Middle frontal gyrus (tissue), 1 donor: ENCODE measurements around the gene RPH3AL.
A peak's percentile ranks its signal among the peaks of the same experiment; 100 is the strongest.

Experiments used
- DNase-seq: peaks from one replicate; pipeline ENCODE4 v3.0.0-alpha.2; 2015; ENCODE audit warnings: low spot score; ENCODE audit errors: extremely low spot score

The RPH3AL gene

DNA sequence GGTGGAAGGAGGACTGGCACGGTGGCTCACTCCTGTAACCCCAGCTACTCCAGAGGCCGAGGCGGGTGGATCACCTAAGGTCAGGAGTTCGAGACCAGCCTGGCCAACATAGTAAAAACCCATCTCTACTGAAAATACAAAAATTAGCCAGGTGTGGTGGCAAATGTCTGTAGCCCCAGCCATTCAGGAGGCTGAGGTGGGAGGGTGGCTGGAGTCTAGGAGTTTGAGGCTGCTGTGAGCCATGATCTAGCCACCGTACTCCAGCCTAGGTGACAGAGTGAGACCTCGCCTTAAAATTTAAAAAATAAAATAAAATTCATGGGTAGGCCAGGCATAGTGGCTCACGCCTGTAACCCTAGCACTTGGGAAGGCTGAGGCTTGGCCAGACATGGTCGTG, 1.2 kb upstream of the RPH3AL start:
- DNase-seq, result no peak

DNA sequence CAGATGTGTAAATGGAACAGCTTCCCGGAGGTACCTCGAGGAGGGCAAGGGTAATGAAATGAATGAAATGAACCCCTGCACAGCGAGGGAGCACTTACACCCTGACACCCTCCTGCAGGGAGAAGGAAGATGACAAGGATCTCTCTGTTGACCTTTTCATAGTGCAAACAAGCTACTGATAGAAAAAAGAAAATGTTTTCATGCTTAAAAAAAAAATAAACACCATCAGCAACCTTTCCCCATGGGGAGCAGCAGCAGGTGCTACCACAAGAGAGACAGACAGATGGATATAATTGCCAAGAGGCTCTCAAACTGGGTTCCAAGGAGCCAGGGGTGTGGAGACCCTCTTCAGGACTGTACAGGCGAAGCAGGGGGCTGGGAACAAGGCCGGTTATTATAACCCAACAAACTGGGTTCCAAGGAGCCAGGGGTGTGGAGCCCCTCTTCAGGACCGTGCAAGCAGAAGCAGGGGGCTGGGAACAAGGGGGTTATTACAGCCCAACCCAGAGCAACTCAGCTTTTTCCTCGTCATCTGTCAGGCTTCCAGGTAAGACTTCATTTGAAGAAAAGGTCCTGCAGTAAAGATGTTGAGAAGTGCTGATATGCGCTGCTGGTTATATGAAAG, 718 bp upstream of the RPH3AL start:
- DNase-seq, result no peak

GRCh38 chr17:351875-352420, 659 bp downstream of the RPH3AL start:
- DNase-seq, result no peak

DNA sequence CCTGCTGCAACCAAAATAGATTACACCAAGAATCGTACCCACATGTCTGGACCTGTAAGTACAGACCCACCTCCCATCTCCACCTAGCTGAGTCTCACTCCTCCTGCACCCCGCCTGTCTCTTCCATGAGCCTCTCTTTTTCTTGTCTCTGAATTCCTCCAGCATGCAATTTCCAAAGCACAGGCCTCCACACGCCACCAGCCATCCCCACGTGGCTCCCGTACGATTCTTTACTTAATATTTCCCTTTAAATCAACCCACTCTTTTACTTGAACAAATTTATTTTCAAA, 1.2 kb downstream of the RPH3AL start:
- no peak for DNase-seq

- DNase-seq, result no peak
Observed at GRCh38 chr17:350706-351448, 1.7 kb downstream of the RPH3AL start.

- DNase-seq, result no peak
Observed at GRCh38 chr17:349666-350065, 2.9 kb downstream of the RPH3AL start.

DNA sequence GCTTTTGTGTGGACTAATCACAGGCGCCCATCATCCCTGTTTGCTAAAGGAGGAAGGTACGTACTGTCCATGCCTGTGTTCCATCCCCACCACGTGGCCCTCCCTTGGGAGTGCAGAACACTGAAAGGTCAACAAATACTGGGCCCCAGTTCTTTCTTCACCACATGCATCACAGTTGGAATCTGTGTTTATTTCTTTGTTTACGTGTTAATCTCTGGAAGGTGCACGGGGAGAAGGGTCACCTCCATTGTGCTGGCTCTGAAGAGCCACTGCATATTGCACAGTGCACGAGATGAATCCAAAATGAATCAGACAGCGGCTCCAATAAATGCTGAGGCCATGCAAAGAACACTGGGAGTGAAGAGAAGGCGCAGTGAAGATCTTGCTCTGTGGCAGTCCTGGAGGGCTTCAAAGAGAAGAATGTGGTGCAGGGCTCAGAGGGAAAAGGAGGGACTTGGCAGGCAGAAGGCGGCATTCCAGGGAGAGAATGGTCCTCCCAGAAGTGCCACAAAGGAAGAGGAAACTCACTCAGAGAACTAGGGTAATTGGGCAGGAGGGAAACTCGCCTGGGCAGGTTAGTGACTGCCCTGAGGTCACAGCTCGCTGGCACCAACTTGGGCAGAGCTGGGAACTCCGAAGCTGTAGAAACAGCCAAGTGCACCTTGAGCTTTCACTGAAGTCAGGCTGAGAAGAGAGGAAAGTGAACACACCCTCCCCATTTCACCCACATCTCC, 3.7 kb downstream of the RPH3AL start:
- no peak for DNase-seq

GRCh38 chr17:348012-348411, 4.6 kb downstream of the RPH3AL start:
- no peak for DNase-seq

DNA sequence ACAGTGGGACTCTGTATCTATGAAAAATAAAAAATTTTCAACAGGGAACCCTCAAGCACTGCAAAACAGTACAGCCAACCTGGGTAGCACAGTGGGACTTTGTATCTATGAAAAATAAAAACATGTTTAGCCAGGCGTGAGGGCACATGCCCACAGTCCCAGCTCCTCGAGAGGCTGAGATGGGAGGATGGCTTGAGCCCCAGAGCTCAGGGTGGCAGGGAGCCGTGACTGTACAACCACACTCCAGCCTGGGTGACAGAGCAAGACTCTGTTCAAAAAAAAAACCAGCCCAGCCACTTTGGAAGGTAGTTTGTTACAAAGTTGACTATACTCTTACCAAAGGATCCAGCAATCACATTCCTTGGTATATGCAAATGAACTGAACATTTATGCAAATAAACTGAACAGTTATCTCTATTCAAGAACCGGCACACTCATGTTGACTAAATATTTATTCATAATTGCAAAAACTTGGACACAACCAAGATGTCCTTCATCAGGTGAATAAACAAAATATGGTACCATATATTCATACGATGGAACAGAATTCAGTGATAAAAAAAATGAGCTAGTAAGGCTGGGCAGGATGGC, 5.2 kb downstream of the RPH3AL start:
- no peak for DNase-seq

- no peak for DNase-seq
Observed at GRCh38 chr17:345992-346785, 6.4 kb downstream of the RPH3AL start.

DNA sequence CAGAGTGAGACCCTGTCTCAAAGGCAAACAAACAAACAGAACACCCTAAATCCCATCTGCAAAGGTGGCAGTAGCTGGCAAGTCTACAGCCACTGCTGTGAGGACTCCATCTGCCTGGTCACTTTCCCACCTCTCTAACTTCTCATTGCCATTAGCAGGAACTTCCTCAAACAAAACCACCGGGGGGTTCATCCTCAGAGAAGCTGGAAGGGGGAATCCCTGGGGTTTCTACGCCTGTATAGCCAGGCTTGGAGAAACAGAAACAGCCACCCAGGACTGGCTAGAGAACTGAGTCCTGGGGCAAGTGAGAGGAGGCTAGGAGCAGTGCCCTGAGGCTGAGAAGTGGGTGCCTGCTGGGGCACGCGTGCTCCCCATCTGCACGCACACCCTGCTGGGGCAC, 7.3 kb downstream of the RPH3AL start:
- DNase-seq, result no peak

GRCh38 chr17:343875-344752, 8.5 kb downstream of the RPH3AL start:
- DNase-seq, result no peak

GRCh38 chr17:343211-343610, 9.4 kb downstream of the RPH3AL start:
- no peak for DNase-seq

- no peak for DNase-seq
Observed at GRCh38 chr17:340074-340473, 12.5 kb downstream of the RPH3AL start.

GRCh38 chr17:339193-340061, 13.2 kb downstream of the RPH3AL start:
- no peak for DNase-seq

- DNase-seq, result no peak
Observed at GRCh38 chr17:338442-339192, 14.0 kb downstream of the RPH3AL start.

DNA sequence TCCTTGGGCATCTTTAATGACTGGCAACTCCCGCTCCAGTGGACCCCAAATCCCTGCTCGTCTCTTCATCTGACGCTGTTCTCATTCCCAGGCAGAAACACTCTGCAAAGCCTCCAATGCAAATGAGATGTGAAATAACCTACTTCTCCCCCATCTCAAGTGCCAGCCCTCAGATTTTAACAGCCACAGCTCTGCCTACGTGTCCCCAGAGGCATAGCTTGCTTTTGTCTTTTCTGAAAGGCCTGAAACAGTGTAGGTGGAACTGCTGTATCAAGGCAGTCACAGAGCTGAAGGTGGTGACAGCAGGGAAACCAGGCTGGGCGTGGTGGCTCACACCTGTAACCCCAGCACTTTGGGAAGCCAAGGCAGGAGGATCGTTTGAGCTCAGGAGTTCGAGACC, 14.7 kb downstream of the RPH3AL start:
- DNase-seq, result peak; percentile 30

DNA sequence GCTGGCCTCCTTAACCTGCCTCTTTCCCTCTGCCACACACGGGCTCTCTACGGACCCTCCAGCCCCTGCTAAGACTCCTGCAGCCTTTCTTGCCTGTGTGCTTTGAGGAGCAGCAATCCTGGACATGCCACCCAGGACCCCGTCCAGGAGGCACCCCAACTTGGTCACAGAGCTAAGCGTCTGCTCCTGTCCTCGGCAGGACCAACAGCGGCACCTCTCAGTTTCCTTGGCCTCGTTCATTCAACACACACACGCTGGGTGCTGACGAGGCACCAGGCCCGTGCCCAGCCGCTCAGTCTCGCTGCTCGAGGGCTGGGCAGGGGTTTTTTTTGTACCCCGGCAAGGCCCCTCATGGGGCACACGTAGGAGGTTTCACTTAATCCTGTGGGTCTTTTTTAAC, 15.2 kb downstream of the RPH3AL start:
- DNase-seq, result no peak

DNA sequence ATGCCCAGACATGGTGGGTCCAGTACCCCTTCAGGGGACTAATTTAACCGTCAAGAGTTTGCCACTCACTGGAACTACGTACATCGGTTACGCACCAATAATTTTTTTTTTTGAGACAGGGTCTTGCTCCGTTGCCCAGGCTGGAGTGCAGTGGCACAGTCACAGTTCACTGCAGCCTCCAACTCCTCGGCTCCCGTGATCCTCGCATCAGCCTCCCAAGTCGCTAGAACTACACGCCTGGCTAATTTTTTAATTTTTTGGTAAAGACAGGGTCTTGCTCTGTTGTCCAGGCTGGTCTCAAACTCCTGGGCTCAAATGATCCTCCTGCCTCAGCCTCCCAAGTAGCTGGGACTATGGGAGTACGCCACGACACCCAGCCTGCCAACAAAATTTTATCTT, 15.6 kb downstream of the RPH3AL start:
- no peak for DNase-seq
